Hindlimb muscle (tissue), 1 donor: ENCODE measurements around the gene SHLD2. TPM values are rescaled to one million over a fixed set of nuclear protein-coding genes. Genes with fewer than 3 reads are reported as not detected.
"Not testable (repeated sequence)": the region's sequence is repeated elsewhere in the genome, so short reads cannot be mapped to it uniquely, and the experiment has no call there.

Source experiments
- DNase-seq: peaks from one replicate; pipeline ENCODE4 v3.0.0-alpha.2; 2013
- polyA plus RNA-seq: library from polyadenylated mRNA; unstranded; fragments of 120-200 nt; gene quantifications from one replicate; pipeline ENCODE4 v1.2.1, GENCODE V29; 2013; ENCODE audit not compliant: insufficient read length

The SHLD2 gene
- polyA plus RNA-seq, 1 donor: 17.5 TPM

- DNase-seq: no peak
Measured at GRCh38 chr10:87085537-87085936, 9.5 kb upstream of the SHLD2 start.

- no peak for DNase-seq
Measured at GRCh38 chr10:87089746-87090145, 5.3 kb upstream of the SHLD2 start.

GRCh38 chr10:87090779-87091178 lies 4.2 kb upstream of the SHLD2 start:
- no peak for DNase-seq

- DNase-seq: peak; percentile 34
Measured at GRCh38 chr10:87092376-87092860, 2.6 kb upstream of the SHLD2 start.

GRCh38 chr10:87092861-87093631 lies 2.0 kb upstream of the SHLD2 start:
- peak; percentile 19 for DNase-seq

- DNase-seq: peak; percentile 64
Measured at GRCh38 chr10:87093632-87094372, 1.2 kb upstream of the SHLD2 start.

GRCh38 chr10:87095236-87095945 lies 385 bp downstream of the SHLD2 start:
- DNase-seq: peak; percentile 84

GRCh38 chr10:87101996-87102395 lies 7.0 kb downstream of the SHLD2 start:
- DNase-seq: no peak

GRCh38 chr10:87104727-87105126 lies 9.7 kb downstream of the SHLD2 start:
- not testable (repeated sequence) for DNase-seq

- no peak for DNase-seq
Measured at GRCh38 chr10:87105446-87106124, 10.6 kb downstream of the SHLD2 start.

- not testable (repeated sequence) for DNase-seq
Measured at GRCh38 chr10:87118122-87118521, 23.1 kb downstream of the SHLD2 start.

- not testable (repeated sequence) for DNase-seq
Measured at GRCh38 chr10:87119029-87119428, 24.0 kb downstream of the SHLD2 start.

- DNase-seq: not testable (repeated sequence)
Measured at GRCh38 chr10:87123351-87123750, 28.3 kb downstream of the SHLD2 start.

- DNase-seq: not testable (repeated sequence)
Measured at GRCh38 chr10:87127048-87127447, 32.0 kb downstream of the SHLD2 start.

GRCh38 chr10:87127607-87128156 lies 32.7 kb downstream of the SHLD2 start:
- DNase-seq: not testable (repeated sequence)

GRCh38 chr10:87132176-87132575 lies 37.2 kb downstream of the SHLD2 start:
- DNase-seq: peak; percentile 3

- DNase-seq: not testable (repeated sequence)
Measured at GRCh38 chr10:87133936-87134335, 38.9 kb downstream of the SHLD2 start.

- DNase-seq: not testable (repeated sequence)
Measured at GRCh38 chr10:87134440-87134839, 39.4 kb downstream of the SHLD2 start.

GRCh38 chr10:87137478-87137877 lies 42.5 kb downstream of the SHLD2 start:
- not testable (repeated sequence) for DNase-seq

GRCh38 chr10:87142230-87143108 lies 47.5 kb downstream of the SHLD2 start:
- peak; percentile 41 for DNase-seq

- DNase-seq: not testable (repeated sequence)
Measured at GRCh38 chr10:87143109-87143418, 48.1 kb downstream of the SHLD2 start.
